Astrocyte of the spinal cord (primary cell): Measurements from ENCODE around the gene ZFAND3.

ENCODE experiments used
- DNase-seq: peaks from one replicate; pipeline ENCODE4 v3.0.0; 2011; ENCODE audit warnings: low read depth, low spot score
- H3K4me3 ChIP-seq: 2 replicates; pipeline ENCODE4 v1.5.1; 2011; ENCODE audit warnings: low read depth, mild to moderate bottlenecking, low read length, moderate library complexity
- in situ Hi-C: cut with HindIII; loops from 2 replicates; pipeline ENCODE4 v1.10.0; 2017; ENCODE audit warnings: low sequenced_read_pairs
- TF ChIP-seq, protein P1 (sequence below): IDR thresholded peaks from 2 replicates; pipeline ENCODE4 v1.5.1; 2012; ENCODE audit warnings: low read depth, mild to moderate bottlenecking, low read length, inconsistent platforms

The ZFAND3 gene

DNA sequence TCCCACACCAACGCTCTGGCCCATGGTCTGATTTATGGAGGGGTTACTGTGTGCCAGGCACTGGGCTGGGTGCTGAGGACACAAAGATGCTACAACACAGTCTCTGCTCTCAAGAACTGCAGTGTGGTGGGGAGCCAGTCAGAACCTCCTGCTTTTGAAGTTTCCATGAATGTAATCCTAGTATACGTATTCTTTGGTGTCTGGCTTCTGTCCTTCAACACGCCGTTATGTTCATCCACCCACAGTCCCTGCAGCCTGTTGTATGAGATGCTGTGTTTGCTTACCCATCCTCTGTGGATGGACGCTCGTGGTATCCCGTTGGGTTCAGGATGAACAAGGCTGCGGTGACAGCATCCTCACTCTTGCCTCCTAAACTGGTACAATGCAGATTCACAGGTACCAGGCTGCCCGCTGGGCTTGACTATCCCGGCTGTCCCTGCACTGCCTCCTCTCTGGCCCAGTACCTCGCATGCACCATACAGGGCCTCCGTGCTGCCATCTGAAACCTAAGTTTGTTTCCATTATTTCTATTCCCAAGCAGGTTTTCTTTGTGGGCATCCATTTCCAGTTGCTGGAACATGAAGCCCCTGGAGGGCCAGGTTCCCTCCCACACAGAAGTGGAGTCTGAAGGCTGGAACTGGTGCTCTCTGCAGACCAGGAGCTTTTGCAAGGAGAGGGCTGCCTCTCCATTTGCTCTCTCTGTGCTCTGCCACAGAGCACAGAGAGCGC is 364.5 kb downstream of the ZFAND3 start:
- TF ChIP-seq, protein P1, sequence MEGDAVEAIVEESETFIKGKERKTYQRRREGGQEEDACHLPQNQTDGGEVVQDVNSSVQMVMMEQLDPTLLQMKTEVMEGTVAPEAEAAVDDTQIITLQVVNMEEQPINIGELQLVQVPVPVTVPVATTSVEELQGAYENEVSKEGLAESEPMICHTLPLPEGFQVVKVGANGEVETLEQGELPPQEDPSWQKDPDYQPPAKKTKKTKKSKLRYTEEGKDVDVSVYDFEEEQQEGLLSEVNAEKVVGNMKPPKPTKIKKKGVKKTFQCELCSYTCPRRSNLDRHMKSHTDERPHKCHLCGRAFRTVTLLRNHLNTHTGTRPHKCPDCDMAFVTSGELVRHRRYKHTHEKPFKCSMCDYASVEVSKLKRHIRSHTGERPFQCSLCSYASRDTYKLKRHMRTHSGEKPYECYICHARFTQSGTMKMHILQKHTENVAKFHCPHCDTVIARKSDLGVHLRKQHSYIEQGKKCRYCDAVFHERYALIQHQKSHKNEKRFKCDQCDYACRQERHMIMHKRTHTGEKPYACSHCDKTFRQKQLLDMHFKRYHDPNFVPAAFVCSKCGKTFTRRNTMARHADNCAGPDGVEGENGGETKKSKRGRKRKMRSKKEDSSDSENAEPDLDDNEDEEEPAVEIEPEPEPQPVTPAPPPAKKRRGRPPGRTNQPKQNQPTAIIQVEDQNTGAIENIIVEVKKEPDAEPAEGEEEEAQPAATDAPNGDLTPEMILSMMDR: no peak
- no peak overlapping the region for H3K4me3 ChIP-seq
- no peak for DNase-seq
- in situ Hi-C loops: no loop called here

DNA sequence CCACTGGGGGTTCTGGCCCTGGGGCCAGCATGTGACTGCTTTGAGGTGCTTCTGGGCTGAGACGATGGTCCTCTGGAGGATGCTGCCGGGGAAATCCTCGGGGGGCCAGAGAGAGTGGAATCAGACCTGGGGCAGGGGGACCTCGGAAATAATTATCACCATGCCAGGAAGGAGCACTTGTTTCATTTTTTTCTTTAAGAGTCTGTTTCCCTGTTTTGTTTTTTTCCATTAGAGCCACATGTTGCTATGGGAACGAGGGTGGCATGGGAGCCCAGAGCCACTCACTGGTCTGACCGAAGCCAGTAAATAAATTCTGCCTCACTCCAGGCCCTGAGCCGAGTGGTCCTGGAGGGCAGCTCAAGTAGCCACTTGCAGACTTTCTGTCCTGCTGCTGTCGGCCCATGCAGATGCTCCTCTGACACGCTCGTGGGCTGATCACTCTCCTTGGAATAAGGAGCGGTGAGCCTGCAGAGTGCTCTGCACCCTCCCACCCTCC is 365.1 kb downstream of the ZFAND3 start:
- TF ChIP-seq, protein P1: no peak
- H3K4me3 ChIP-seq: no peak overlapping the region
- in situ Hi-C loops: no loop called here
- no peak for DNase-seq

DNA sequence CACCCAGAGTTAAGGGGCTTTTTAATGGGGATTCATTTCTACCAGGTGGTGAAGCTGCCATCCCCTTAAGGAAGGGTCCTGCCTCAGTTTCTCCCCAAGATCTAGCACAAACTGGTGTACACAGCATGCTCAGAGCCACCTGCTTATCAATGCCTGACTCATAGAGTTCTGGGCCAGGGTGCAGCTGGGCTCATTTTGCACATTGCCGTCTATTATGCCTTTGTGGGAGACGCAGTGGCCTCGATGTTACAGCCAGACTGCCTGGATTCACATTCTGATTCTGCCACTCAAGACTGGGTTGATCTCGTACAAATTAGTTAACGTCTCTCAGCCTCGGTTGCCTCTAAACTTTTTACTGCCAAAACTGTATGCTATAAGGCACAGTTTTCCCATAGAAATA is 365.7 kb downstream of the ZFAND3 start:
- no peak overlapping the region for H3K4me3 ChIP-seq
- no peak for DNase-seq
- TF ChIP-seq, protein P1: no peak
- in situ Hi-C loops: no loop called here

DNA sequence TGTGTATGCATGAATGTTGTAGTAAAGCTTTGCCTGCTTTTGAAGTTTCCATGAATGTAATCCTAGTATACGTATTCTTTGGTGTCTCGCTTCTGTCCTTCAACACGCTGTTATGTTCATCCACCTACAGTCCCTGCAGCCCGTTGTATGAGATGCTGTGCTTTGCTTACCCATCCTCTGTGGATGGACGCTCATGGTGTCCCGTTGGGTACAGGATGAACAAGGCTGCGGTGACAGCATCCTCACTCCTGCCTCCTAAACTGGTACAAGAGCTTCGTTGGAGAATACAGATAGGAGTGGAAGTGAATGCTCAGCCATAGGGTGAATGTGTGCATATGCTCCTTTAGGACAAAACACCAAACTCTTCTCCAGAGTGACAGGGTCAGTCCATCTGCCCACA is 366.2 kb downstream of the ZFAND3 start:
- DNase-seq: no peak
- TF ChIP-seq, protein P1: no peak
- in situ Hi-C loops: no loop called here
- no peak overlapping the region for H3K4me3 ChIP-seq

DNA sequence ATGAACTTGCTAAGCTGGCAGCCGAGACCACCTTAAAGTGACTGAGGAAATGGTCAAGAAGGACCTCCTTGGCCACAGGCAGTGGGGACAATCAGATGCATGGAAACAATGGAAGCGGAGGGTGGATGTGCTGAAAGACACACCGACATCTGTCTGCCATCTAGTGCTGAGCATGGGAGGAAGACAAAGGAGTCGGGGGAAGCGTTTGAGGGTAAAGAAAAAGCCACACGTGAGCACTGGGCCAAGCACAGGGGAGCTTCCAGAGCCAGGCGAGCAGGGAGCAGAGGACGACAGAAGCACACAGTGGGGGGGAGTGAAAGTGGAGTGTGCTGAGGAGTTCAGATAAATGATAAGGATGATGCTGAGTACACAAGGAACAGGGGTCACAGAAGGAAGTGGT is 367.8 kb downstream of the ZFAND3 start:
- TF ChIP-seq, protein P1: no peak
- no peak overlapping the region for H3K4me3 ChIP-seq
- no peak for DNase-seq
- in situ Hi-C loops: no loop called here

DNA sequence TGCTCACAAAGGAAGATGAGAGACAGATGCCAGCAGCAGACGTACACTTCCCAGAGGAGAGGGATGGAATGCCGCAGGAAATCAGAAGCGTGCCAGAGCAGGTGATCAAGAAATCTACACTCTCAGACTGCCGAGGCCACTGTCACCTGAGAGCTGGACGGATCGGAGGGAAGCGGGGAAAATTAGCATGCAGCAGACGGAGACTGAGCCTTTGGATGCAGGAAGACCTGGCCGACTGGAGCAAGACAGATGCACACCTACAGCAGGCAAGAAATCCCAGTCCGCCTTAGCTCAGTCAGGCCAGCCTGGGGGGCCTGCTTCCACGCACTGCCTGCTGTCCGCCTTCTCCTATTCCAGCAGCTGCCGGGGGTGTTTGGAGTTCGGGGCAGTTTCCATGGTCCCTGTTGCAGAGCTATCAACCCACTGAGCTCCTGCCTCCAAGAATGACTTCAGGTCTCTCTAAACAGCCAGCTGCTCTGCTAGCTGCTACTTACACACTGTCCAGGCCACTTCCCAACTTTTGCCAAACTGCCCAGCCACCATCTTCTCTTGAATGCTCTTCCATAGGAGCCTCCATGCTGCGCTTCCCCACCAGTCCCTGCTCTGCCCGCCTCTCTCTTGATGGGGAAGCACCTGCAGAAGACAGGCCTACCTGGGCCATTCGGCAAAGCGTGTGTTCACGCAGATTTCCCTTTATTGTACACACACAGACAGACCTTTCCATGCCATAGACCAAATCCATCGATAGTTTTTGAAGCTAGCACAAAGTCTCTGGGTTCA is 368.5 kb downstream of the ZFAND3 start:
- in situ Hi-C loops: no loop called here
- TF ChIP-seq, protein P1: no peak
- DNase-seq: no peak
- no peak overlapping the region for H3K4me3 ChIP-seq
